ENCODE measurements around the gene KCND2.

KCND2 gene

DNA sequence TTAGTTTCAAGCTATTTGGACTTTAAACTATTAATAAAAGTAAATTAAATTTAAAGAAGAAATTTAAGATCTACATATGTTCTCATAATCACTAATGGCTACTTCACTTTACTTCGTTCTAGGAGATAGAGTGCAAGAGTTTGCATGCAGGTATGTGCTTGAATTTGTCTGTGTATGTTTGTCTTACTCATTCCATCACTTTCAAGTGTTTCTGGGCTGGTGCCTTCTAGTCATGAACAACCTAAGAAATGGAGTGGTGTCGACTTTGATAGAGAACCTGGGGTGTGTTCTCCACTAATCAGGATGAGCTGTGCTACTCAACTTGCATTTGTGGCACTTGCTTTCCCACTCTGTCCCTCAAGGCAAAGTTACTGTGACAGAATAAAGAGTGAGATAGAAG lies 169.9 kb downstream of the KCND2 start:
- DNase-seq (ENCODE audit: low read depth in 1 of 2, low spot score in 1 of 2): no peak
- in situ Hi-C loops (cut with HindIII; ENCODE audit: low pct_unique_long_range_greater_than_20kb, low sequenced_read_pairs): no loop called here
- TF ChIP-seq JUND (IDR thresholded peaks at IDR 0.05; ENCODE audit: low read depth): no peak

- no peak for TF ChIP-seq JUND (IDR thresholded peaks at IDR 0.05; ENCODE audit: low read depth)
- DNase-seq (ENCODE audit: low read depth in 1 of 2, low spot score in 1 of 2): no peak
- in situ Hi-C loops (cut with HindIII; ENCODE audit: low pct_unique_long_range_greater_than_20kb, low sequenced_read_pairs): no loop called here
Observed at GRCh38 chr7:120444650-120445049, 171.7 kb downstream of the KCND2 start.

DNA sequence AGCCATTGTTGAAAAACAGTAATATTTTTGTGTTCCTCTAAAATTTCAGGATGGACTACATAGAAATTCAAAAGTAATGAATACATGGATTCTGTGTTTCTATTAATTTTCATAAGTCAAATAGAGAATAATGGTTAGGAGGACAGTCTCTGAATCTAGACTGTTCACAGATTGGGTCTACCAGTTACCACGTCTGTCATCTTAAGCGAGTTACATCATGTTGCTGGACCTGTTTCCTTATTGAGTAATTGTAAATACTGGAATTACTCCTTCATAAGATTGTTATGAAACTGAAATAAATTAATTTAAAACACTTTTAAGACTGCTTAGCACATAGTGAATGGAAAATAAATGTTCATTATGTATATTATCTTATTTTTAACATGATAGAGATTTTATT lies 172.3 kb downstream of the KCND2 start:
- TF ChIP-seq JUND (IDR thresholded peaks at IDR 0.05; ENCODE audit: low read depth): no peak
- peak in 1 of 2 experiments; percentile 7 for DNase-seq (ENCODE audit: low read depth in 1 of 2, low spot score in 1 of 2)
- in situ Hi-C loops (cut with HindIII; ENCODE audit: low pct_unique_long_range_greater_than_20kb, low sequenced_read_pairs): no loop called here

DNA sequence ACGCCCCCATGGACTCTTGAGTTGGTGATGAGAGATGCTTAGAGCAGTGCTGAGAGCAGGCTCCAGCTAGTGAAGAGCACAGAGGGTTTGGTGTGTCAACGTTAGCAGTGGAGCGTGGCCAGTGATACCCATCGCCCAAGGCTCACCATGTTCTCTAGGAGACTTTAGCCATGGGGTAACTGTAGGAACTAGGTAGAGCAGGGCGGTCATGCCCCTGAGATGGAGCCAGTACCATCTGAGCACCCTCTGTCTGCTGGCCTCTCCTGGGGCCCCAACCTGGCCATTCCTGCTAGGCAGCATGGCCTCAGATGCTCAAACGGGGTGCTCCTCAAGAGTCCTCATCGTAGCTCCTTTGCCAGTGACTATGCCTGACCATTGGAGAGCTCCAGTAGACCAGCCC lies 179.7 kb downstream of the KCND2 start:
- DNase-seq (ENCODE audit: low read depth in 1 of 2, low spot score in 1 of 2): no peak
- in situ Hi-C loops (cut with HindIII; ENCODE audit: low pct_unique_long_range_greater_than_20kb, low sequenced_read_pairs): no loop called here
- TF ChIP-seq JUND (IDR thresholded peaks at IDR 0.05; ENCODE audit: low read depth): no peak

GRCh38 chr7:120456699-120457098 lies 183.7 kb downstream of the KCND2 start:
- TF ChIP-seq JUND (IDR thresholded peaks at IDR 0.05; ENCODE audit: low read depth): no peak
- DNase-seq (ENCODE audit: low read depth in 1 of 2, low spot score in 1 of 2): no peak
- in situ Hi-C loops (cut with HindIII; ENCODE audit: low pct_unique_long_range_greater_than_20kb, low sequenced_read_pairs): no loop called here

DNA sequence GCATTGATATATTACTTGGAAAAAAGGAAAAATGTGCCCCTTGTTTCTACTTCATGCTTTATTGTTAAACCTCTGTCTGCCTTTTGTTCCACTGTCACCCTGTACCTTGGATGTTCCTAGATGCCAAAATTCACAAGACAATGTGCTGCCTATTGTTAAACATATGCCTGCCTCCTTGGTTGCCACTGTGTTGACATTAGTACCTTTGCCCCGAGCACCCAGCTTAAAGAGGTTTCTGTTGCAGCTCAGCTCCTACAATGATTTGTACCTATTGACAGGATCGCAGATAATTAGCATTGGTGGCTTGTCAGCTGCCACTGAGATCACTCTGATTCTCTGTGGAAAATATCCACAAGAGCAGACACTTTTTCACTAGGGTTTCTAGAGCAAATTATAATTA lies 188.0 kb downstream of the KCND2 start:
- in situ Hi-C loops (cut with HindIII; ENCODE audit: low pct_unique_long_range_greater_than_20kb, low sequenced_read_pairs): no loop called here
- TF ChIP-seq JUND (IDR thresholded peaks at IDR 0.05; ENCODE audit: low read depth): no peak
- no peak for DNase-seq (ENCODE audit: low read depth in 1 of 2, low spot score in 1 of 2)

DNA sequence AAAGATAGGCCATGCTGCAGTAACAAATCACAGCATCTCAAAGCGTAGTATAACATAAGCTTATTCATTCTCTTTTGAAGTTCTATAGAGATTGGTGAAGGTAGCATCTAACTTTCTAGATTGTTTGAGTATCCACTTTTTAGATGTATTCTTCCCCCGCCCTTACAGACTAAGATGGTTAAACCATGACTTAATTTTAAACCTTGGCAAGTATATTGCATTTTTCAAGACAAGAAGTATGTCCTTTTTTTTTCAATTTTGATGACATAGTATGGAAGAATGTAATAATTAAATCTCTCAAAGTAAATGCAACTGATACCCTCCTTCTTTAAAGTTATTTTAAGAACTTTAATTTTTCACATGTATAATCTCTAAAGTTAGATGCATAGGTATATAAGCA lies 190.0 kb downstream of the KCND2 start:
- no peak for DNase-seq (ENCODE audit: low read depth in 1 of 2, low spot score in 1 of 2)
- in situ Hi-C loops (cut with HindIII; ENCODE audit: low pct_unique_long_range_greater_than_20kb, low sequenced_read_pairs): no loop called here
- TF ChIP-seq JUND (IDR thresholded peaks at IDR 0.05; ENCODE audit: low read depth): no peak

- in situ Hi-C loops (cut with HindIII; ENCODE audit: low pct_unique_long_range_greater_than_20kb, low sequenced_read_pairs): no loop called here
- no peak for DNase-seq (ENCODE audit: low read depth in 1 of 2, low spot score in 1 of 2)
- no peak for TF ChIP-seq JUND (IDR thresholded peaks at IDR 0.05; ENCODE audit: low read depth)
Observed at GRCh38 chr7:120464104-120464503, 191.1 kb downstream of the KCND2 start.

GRCh38 chr7:120467676-120468075 lies 194.7 kb downstream of the KCND2 start:
- in situ Hi-C loops (cut with HindIII; ENCODE audit: low pct_unique_long_range_greater_than_20kb, low sequenced_read_pairs): no loop called here
- no peak for DNase-seq (ENCODE audit: low read depth in 1 of 2, low spot score in 1 of 2)
- TF ChIP-seq JUND (IDR thresholded peaks at IDR 0.05; ENCODE audit: low read depth): no peak

DNA sequence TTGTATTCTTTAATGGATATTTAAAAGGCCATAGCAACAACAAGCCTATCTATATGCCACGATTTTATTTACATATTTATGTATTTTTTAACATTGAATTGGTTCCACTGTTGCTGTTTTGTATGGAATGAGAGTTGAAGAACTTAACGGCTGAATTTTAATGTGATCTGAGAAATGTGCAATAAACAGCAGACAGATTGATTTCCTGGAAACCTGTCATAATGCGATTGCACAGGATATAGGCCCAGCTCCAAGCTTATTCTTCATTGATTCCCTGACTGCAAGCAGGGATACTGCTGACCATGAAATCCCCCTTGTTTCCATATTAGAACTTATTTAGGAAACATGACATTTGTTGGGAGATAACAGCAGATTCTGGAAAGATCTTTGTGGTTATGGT lies 195.6 kb downstream of the KCND2 start:
- in situ Hi-C loops (cut with HindIII; ENCODE audit: low pct_unique_long_range_greater_than_20kb, low sequenced_read_pairs): no loop called here
- TF ChIP-seq JUND (IDR thresholded peaks at IDR 0.05; ENCODE audit: low read depth): no peak
- DNase-seq (ENCODE audit: low read depth in 1 of 2, low spot score in 1 of 2): no peak

DNA sequence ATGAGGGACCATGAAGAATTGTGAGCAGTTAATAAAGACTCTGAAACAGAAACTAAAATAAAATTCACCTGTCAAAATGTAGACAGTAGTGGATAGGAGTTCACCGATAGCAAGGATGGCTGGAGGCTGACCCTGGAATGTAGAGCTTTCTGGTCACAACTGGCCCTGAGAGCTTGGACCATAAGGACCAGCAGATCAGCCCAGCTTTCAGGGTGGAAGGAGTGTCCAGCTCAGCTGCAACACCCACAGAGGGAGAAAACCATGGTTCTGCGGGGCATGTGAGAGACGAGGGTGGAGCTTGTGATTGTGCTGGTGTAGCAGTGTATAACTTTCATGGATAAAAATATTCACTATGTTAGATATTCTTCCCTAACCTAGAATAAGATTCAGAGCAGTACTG lies 199.9 kb downstream of the KCND2 start:
- TF ChIP-seq JUND (IDR thresholded peaks at IDR 0.05; ENCODE audit: low read depth): no peak
- in situ Hi-C loops (cut with HindIII; ENCODE audit: low pct_unique_long_range_greater_than_20kb, low sequenced_read_pairs): no loop called here
- DNase-seq (ENCODE audit: low read depth in 1 of 2, low spot score in 1 of 2): no peak

- TF ChIP-seq JUND (IDR thresholded peaks at IDR 0.05; ENCODE audit: low read depth): no peak
- in situ Hi-C loops (cut with HindIII; ENCODE audit: low pct_unique_long_range_greater_than_20kb, low sequenced_read_pairs): no loop called here
- no peak for DNase-seq (ENCODE audit: low read depth in 1 of 2, low spot score in 1 of 2)
Observed at GRCh38 chr7:120473352-120473751, 200.4 kb downstream of the KCND2 start.

DNA sequence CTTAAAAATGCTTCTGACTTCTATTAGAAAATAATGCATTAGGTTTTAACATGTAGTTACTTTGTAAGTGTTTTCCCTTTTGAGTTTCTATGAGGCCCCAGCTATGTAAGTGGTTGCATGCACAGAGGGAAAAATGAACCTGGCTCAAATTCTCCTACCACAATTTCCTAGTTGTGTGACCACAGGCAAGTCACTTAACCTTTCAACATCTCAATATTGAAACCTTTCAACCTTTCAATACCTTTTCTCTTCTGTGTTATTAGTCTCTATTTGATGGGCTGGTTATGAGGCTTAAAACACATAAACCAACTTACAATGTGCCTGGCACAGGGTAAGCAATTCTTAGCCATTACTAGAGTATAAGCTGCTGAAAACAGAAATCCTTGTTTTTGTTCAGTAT lies 203.0 kb downstream of the KCND2 start:
- no peak for TF ChIP-seq JUND (IDR thresholded peaks at IDR 0.05; ENCODE audit: low read depth)
- no peak for DNase-seq (ENCODE audit: low read depth in 1 of 2, low spot score in 1 of 2)
- in situ Hi-C loops (cut with HindIII; ENCODE audit: low pct_unique_long_range_greater_than_20kb, low sequenced_read_pairs): no loop called here

- in situ Hi-C loops (cut with HindIII; ENCODE audit: low pct_unique_long_range_greater_than_20kb, low sequenced_read_pairs): no loop called here
- TF ChIP-seq JUND (IDR thresholded peaks at IDR 0.05; ENCODE audit: low read depth): no peak
Observed at GRCh38 chr7:120480472-120480871, 207.5 kb downstream of the KCND2 start.

More at GRCh38 chr7:120480472-120480871, 207.5 kb downstream of the KCND2 start:
- no peak for DNase-seq (ENCODE audit: low read depth in 1 of 2, low spot score in 1 of 2)

All from T47D (cell line).